AG08395 (cell line): ENCODE measurements around the gene NBAS.
A peak's percentile ranks its signal among the peaks of the same experiment; 100 is the strongest.
"Not testable (repeated sequence)": the region's sequence is repeated elsewhere in the genome, so short reads cannot be mapped to it uniquely, and the experiment has no call there.

Source experiments
- DNase-seq: peaks from one replicate; pipeline ENCODE4 v3.0.0; 2012; ENCODE audit warnings: mixed read lengths, low spot score

NBAS gene

DNA sequence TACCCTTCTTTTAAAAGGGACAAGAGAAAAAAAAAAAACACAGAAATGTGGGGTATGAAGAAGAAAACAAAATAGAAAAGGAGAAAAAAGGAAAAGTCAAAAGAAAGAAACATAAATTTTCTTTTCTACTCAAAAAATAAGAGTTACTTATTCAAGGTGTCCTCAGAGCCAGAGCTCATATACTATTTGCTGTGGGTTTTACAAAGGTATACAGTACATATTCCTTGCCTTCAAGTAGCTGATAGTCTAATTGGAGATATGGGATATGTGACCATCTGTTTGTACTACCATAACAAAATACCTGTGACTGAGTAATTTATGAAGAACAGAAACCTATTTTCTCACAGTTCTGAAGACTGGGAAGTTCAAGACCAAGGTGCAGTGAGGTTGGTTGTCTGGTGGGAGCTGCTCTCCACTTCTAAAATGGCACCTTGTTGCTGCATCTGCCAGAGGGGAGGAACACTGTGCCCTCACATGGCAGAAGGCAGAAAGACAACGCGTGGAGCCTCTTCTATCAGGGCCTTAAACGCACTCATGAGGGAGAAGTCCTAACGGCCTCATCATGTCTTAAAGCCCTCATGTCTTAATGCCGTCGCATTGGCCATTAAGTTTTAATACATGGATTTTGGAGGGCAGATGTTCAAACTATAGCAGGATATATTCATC lies 33.9 kb downstream of the NBAS start:
- no peak for DNase-seq

DNA sequence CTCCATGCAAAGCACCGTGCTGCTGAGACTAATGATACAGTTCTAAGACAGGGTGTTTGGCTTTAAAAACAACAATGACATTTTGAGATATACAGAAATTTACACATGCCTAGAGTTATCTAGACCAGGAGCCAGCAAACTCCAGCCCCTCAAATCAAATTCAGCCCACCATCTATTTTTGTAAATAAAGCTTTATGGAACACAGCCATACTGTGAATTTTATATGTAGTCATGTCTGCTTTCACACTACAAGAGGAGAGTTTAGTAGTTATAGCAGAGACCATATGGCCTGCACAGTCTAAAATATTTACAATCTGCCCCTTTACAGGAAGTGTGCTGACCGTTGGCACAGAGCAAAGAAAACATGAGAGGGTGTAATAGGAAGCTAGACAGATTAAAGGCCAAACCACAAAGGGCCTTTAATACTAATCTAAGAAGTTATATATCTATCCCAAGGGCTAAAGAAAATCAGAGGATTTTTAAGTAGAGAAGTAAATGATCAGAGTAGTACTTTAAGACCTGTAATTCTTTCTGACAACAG lies 39.4 kb downstream of the NBAS start:
- DNase-seq: no peak

GRCh38 chr2:15520346-15520745 lies 40.8 kb downstream of the NBAS start:
- DNase-seq: no peak

DNA sequence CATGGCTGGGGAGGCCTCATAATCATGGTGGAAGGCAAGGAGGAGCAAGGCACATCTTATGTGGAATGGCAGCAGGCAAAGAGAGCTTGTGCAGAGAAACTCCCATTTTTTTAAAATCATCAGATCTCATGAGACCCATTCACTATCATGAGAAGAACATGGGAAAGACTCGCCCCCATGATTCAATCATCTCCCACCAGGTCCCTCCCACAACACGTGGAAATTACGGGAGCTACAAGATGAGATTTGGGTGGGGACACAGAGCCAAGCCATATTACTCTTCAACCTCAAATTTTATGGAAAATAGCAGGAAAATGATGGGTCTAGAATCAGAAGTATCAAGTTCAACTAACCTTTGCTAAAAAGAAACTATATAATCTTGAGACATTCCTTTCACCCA lies 42.4 kb downstream of the NBAS start:
- not testable (repeated sequence) for DNase-seq

DNA sequence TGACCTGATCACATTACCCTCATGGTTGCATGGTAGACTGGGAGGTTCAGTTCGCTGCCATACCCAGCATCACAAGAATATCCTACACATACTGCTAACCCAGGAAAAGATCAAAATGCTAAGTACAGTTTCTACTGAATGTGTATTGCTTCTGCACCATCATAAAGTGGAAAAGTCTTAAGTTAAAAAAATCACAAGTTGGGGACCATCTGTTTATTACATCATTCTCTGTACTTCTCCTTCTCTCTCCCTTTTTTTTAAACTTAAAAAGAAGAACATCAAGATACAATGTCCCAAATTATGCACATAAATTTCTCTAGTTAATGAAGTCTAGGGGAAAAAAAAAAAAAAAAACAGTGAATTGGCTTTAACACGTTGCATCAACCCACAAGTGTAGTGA lies 43.3 kb downstream of the NBAS start:
- DNase-seq: no peak

- no peak for DNase-seq
Measured at GRCh38 chr2:15511686-15512085, 49.4 kb downstream of the NBAS start.

- DNase-seq: no peak
Measured at GRCh38 chr2:15510552-15510951, 50.6 kb downstream of the NBAS start.

DNA sequence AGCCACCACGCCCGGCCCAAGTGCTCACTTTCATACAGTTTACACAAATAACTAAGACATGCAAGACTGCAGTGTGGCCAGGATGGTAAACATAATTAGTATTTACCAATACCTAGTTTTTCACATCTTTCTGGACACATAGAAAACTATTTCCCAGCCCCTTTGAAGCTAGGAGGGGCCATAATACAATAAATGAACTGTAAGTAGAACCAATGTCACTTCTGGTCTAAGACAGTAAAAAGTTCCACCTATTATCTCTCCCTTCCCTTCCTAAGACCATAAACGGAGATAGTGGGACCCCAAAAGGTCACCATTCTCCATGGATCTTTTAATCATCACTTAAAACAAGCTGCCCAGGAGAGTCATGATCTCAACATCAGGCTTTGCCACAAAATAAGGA lies 51.0 kb downstream of the NBAS start:
- DNase-seq: no peak

DNA sequence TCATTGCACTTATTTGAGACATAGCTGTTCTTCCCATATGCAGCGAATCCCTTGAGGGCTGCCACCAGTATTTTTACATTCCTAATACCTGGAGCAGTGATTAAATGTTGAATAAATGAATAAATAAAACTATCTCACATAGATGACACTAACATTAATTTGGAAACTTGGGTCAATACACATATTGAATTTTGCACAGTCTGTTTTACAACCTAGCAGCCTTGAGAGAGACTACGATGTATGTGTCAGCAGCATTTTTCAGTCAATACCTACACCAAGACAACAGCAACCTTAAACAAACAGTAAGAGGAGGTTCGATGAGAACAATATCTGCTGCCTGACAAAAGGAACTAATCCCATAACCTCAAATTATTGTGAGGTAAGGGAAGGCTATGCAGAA lies 53.4 kb downstream of the NBAS start:
- no peak for DNase-seq

- DNase-seq: no peak
Measured at GRCh38 chr2:15507061-15507460, 54.1 kb downstream of the NBAS start.

DNA sequence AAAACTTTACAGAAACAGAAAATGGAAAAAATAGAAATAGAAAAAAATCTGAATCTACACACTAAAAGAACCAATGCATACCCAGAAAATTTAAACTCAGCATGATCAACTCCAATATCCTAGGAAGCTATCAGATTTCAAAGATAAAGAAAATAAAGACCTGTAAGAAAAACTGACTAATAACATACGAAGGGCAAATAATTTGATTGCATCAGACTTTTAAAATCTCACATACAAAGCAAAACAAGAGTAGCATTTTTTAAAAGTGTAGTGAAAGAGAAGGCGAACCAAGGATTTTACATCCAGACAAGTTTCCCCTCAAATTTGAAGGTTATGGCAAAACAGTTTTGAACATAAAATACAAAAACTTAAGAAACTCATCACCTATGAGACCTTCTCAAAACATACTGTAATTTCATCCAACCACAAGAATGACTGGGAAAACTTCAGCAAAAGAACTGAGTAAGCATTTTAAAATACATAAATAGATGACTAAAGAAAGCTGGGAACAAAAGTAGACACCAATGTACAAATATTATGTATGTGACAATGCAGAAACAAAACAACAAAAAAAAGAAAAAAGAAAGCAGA lies 54.8 kb downstream of the NBAS start:
- DNase-seq: no peak

DNA sequence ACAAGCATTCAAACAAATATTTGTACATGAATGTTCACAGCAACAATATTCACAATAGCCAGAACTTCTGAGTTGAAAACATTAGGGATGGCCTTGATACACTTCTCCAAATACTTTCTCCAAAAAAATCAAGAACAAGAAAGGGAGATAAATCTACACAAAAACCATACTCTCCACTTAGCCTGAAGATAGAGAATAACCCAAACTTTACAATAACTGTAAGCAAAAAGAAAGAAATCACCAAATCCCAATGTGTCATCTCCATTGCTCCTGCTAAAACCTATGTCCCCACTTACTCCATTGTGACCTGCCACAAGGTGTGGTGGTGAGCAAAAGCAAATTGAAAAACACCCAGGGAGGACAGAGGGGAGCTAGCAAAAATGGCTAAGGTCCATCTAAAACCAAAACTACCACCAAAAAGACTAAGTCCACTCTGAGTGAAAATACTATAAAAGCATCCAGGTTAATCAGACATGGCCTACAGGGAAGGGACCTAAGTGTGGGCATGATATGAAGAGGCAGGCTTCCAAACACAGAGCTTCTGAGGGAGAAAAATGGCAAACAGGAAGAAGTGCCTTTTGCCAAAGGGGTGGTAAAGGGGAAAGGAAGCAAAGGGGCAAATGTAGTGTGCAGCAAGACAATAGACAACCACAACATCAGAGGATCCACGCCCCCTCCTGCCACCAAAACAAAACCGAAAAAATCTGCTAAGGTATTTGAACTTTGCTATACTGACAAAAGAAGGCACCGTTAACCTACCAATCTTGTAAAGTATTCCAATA lies 56.1 kb downstream of the NBAS start:
- no peak for DNase-seq

DNA sequence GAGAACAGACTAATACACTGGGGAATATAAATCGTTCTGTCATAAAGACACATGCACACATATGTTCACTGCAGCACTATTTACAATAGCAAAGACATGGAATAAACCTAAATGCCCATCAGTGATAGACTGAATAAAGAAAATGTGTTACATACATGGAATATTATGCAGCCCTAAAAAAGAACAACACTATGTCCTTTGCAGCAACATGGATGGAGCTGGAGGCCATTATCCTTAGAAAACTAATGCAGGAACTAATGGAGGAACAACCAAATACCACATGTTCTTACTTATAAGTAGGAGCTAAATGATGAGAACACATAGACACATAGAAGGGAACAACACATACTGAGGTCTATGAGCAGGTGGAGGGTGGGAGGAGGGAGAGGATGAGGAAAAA lies 61.9 kb downstream of the NBAS start:
- DNase-seq: not testable (repeated sequence)

DNA sequence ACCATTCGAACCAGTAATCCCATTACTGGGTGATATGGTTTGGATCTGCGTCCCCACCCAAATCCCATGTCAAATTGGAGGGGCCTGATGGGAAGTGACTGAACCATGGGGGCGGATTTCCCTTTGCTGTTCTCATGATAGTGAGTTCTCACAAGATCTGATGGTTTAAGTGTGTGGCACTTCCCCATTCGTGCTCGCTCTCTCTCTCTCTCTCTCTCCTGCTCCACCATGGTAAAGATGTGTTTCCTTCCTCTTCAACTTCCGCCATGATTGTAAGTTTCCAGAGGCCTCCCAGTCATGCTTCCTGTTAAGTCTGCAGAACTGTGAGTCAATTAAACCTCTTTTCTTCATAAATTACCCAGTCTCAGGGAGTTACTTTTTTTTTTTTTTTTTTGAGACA lies 62.6 kb downstream of the NBAS start:
- DNase-seq: no peak

GRCh38 chr2:15494877-15495276 lies 66.3 kb downstream of the NBAS start:
- no peak for DNase-seq

DNA sequence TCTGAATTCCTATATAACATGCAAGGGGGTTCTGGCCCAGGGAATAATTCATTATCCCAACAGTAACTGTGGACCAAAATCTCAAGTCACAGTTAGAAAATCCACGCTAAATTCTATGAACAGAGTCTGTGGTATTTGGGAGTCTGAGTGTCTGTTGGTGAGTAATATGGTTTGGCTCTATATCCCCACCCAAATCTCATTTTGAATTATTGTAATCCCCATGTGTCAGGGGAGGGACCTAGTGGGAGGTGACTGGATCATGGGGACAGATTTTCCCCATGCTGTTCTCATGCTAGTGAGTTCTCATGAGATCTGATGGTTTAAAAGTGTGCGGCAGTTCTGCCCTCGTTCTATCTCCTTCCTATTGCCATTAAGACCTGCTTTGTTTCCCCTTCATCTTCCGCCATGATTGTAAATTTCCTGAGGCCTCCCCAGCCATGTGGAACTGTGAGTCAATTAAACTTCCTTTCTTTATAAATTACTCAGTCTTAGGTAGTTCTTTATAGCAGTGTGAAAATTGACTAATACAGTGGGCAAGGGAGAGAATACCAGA lies 68.3 kb downstream of the NBAS start:
- DNase-seq: peak; percentile 5

DNA sequence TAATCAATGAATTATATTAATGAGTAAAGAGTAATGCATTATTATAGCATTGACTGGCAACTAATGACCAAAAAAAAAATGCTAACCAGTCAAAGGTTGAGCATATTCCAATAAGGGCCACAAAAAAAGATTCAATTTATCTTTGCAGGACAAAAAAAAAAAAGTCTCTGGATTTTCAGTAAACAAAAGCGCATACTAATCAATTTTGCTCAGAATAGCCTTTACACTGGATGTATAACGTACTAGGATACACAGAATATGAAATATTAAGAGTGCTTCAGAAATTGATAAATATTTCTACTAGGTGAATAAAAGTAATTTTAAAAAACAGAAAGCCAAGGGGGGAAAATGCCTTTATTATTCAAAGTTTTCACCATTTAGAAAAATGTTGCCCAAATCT lies 74.4 kb downstream of the NBAS start:
- no peak for DNase-seq

DNA sequence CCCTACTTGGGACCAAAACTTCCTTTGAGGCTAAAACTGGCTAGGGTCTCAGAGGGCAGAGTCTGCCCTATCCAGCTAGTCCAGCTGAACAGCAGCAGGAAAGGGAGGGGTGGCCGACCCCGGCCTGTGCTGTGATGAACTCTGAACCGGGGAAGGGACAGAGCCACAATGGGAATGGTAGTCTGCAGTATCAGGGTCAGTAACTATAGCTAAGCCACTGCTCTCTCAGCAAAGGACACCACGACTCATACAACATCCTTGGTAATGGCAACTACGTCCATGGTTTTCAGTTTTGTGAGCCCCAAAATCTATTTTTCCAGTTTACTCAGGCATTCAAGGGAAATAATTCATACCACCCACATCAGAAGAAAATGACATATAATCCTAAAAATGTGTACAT lies 75.2 kb downstream of the NBAS start:
- no peak for DNase-seq

GRCh38 chr2:15481000-15481399 lies 80.1 kb downstream of the NBAS start:
- no peak for DNase-seq

DNA sequence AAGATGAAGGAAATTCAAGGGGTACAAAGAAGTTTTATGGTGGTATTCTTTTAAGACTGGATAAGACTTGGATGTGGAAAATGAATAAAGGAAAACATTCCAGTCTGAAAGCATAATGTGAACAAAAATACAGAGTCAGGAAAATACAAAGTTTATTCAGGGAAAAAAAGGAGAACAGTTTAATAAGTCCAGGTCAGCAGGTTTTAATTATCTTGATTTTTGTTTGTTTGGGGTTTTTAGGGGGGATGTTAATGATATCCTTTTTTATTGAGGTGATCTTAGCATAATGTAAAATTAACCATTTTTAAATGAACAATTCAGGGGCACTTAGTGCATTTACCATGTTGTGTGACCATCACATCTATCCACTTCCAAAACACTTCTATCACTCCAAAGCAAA lies 80.6 kb downstream of the NBAS start:
- no peak for DNase-seq

DNA sequence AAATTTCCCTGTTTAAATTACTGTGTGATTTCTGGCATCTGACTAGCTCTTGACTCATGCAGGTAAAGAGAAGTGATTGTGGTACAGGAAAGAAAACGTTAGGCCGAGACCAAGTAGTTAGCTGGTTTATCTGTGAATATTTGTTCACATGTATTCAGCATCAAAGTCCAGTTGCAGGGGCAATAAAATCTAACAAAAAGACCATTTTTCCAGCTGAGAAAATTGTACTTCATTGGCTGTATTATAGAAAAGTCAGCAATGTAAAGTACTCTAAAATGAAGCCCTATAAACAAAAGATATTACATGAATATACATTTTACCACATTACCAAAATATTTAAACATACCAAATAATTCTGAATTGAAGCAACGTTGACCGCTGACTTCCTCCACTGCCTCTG lies 88.3 kb downstream of the NBAS start:
- no peak for DNase-seq

DNA sequence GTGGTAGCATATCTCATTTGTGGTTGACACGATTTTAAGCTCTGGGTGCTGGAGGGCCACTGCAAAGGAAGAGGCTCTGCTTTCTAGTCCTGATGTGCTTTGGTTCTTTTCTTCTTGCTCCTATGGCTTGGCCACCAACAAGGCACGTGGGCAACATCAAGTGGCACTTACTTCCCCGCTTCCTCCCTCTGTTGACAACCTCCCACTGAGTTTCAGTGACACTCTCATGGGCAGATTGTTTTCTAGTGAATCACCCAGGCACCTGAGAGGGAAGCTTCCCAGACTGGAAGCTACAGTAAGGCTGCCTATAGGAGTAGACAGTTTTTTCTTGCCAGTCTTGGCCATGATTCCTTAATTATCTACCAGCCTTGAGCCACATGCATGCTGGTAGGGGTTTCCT lies 89.0 kb downstream of the NBAS start:
- DNase-seq: no peak

DNA sequence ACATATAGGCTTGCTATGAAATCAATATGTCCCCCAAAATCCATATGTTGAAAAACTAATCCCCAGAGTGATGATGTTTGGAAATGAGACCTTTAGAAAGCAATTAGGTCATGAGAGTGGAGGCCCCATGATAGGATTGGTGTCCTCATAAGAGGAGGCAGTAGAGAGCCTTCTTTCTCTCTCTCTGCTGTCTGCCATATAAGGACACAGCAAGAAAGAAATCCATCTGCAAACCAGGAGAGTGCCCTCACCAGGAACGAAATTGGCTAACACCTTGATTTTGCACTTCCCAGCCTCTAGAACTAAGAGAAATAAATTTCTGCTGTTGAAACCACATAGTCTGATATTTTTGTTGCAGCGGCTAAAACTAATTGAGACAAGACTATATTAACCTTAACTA lies 89.5 kb downstream of the NBAS start:
- no peak for DNase-seq
